A673 (cell line): ENCODE data around the gene PRAMEF8. TPM values are rescaled to one million over a fixed set of nuclear protein-coding genes. Genes with fewer than 3 reads are reported as not detected.
"Not testable (repeated sequence)": the region's sequence is repeated elsewhere in the genome, so short reads cannot be mapped to it uniquely, and the experiment has no call there.

Source experiments
- Bru-seq: library from RNA; stranded (reverse); fragments of 400-500 nt; gene quantifications from one replicate; lab custom pipeline; 2021; lab: Mats Ljungman, UMichigan
- BruChase-seq, 2 experiments: library from RNA; stranded (reverse); fragments of 400-500 nt; gene quantifications; one replicate each; lab custom pipeline; 2021; lab: Mats Ljungman, UMichigan
- BruUV-seq: library from RNA; stranded (reverse); fragments of 400-500 nt; replicated peaks from 2 replicates; lab custom pipeline; 2021; lab: Mats Ljungman, UMichigan
- CTCF ChIA-PET: fragments of 300-600 bp; sonication (Branson Sonifier 250); formaldehyde crosslinking; loops from one replicate; lab custom pipeline; 2022; ENCODE audit warnings: antibody characterized with exemption; lab: Charles Lee
- POLR2A ChIA-PET: fragments of 300-600 bp; sonication (Branson Sonifier 250); formaldehyde crosslinking; loops from one replicate; lab custom pipeline; 2022; ENCODE audit warnings: antibody characterized with exemption; ENCODE audit not compliant: low non-redundant PET; lab: Charles Lee
- DNase-seq: peaks from one replicate; pipeline ENCODE4 v3.0.0-alpha.2; 2015; ENCODE audit warnings: low spot score
- H3K27ac ChIP-seq: fragments of 200-600 bp; sonication (generic); 2 replicates; pipeline ENCODE4 v1.5.1; 2016; ENCODE audit warnings: mixed run types, low read depth, mild to moderate bottlenecking, mixed read lengths, antibody characterized with exemption, low read length; ENCODE audit not compliant: poor library complexity, severe bottlenecking
- H3K27me3 ChIP-seq: fragments of 200-600 bp; sonication (generic); replicated peaks from 2 replicates; pipeline ENCODE4 v1.6.1; 2017; ENCODE audit warnings: mixed run types, low read depth, mild to moderate bottlenecking, mixed read lengths, antibody characterized with exemption, low read length; ENCODE audit not compliant: insufficient read depth, poor library complexity
- H3K36me3 ChIP-seq: fragments of 200-600 bp; sonication (generic); 2 replicates; pipeline ENCODE4 v1.6.1; 2016; ENCODE audit warnings: mixed run types, mild to moderate bottlenecking, mixed read lengths, antibody characterized with exemption, low read length; ENCODE audit not compliant: insufficient read depth, poor library complexity, severe bottlenecking
- H3K4me1 ChIP-seq: fragments of 200-600 bp; sonication (generic); 2 replicates; pipeline ENCODE4 v1.6.1; 2017; ENCODE audit warnings: mixed run types, mild to moderate bottlenecking, mixed read lengths, antibody characterized with exemption, low read length; ENCODE audit not compliant: insufficient read depth, poor library complexity, severe bottlenecking
- H3K4me3 ChIP-seq: fragments of 200-600 bp; sonication (generic); 2 replicates; pipeline ENCODE4 v1.5.1; 2016; ENCODE audit warnings: low read depth, mixed run types, mild to moderate bottlenecking, mixed read lengths, low read length; ENCODE audit not compliant: poor library complexity, severe bottlenecking
- H3K9me3 ChIP-seq: fragments of 200-600 bp; sonication (generic); 2 replicates; pipeline ENCODE4 v1.6.1; 2016; ENCODE audit warnings: mixed run types, low read depth, mild to moderate bottlenecking, mixed read lengths, antibody characterized with exemption, low read length; ENCODE audit not compliant: poor library complexity, severe bottlenecking
- intact Hi-C: fragments of 100-400 bp; cut with micrococcal nuclease; formaldehyde crosslinking; loops from one replicate; pipeline ENCODE4 v1.10.0; 2022; ENCODE audit not compliant: unreplicated experiment
- long read RNA-seq: library from polyadenylated mRNA; stranded (forward); transcript quantifications from one replicate; pipeline ENCODE4 v2.0.0, GENCODE V29; 2022
- total RNA-seq: library from RNA; stranded (reverse); gene quantifications from 2 replicates; pipeline ENCODE4 v1.2.3, GENCODE V29; 2021

PRAMEF8 gene
- not detected in 2 replicates for total RNA-seq
- not detected for Bru-seq, nascent RNA
- not detected for BruChase-seq, experiment 1, labeled RNA remaining after a 2-hour chase
- BruChase-seq, experiment 2, labeled RNA remaining after a 6-hour chase, result not detected
- long read RNA-seq, result 0 reads

DNA sequence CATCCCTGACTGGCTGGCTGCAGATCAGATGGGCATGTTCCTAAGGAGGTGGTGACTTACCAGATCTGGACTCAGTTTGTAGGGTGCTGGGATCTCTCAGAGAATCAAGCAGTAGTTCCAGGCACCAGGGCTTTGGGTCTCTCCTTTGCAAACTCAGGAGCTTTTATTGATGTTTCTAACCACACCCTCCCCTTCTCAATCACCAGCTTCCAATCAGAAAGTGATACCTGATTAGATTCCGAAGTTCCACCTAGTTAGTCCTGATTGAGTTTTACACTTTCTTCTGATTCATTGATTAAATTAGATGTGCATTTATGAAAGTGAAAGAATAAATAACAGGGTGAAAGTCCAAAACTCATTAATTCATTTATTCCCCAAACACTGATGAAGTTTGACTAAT lies at the start of gene PRAMEF8:
Gene PRAMEF8, minus strand, starts transcription at position 101 of the 400 bp plus-strand sequence. CDS start 1,046 bp downstream, outside the sequence.
- H3K4me1 ChIP-seq, CTCF ChIA-PET, intact Hi-C loops, H3K4me3 ChIP-seq, H3K36me3 ChIP-seq, DNase-seq, BruUV-seq, POLR2A ChIA-PET, H3K27ac ChIP-seq, H3K27me3 ChIP-seq, H3K9me3 ChIP-seq: not testable (repeated sequence)

DNA sequence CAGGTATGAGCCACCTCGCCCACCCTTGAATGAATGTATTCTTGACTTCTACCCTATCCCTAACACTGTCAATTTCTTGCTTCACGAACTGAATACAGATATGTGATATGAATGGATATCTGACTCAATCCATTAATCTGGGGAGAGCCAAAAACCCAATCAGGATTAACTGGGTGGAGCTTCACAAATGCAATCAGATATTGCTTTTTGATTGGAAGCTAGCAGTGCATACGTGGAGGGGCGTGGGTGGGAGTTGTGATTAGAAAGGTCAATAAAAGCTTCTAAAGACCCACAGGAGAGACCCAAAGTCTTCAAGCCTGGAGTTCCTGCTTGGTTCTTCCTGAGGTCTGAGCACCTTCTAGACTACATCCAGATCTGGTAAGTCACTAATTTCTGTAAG lies 30.3 kb upstream of the PRAMEF8 start, which contains the start of gene PRAMEF15:
Gene PRAMEF15, plus strand, starts transcription at position 301 of the 400 bp plus-strand sequence. CDS start 2,827 bp downstream, outside the sequence.
- POLR2A ChIA-PET, DNase-seq: not testable (repeated sequence)

DNA sequence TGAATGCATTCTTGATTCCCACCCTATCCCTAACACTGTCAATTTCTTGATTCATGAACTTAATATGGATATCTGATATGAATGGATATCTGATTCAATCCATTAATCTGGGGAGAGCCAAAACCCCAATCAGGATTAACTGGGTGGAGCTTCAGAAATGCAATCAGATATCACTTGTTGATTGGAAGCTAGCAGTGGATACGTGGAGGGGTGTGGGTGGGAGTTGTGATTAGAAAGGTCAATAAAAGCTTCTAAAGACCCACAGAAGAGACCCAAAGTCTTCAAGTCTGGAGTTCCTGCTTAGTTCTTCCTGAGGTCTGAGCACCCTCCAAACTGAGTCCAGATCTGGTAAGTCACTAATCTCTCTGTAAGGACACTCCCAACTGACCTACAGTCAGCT lies 18.3 kb upstream of the PRAMEF8 start, which contains the start of gene PRAMEF33:
Gene PRAMEF33, plus strand, starts transcription at position 301 of the 400 bp plus-strand sequence. CDS start 2,416 bp downstream, outside the sequence.
- CTCF ChIA-PET, H3K27ac ChIP-seq: not testable (repeated sequence)

More for the DNA sequence above, 30.3 kb upstream of the PRAMEF8 start, which contains the start of gene PRAMEF15:
- H3K27me3 ChIP-seq, H3K36me3 ChIP-seq, H3K9me3 ChIP-seq, H3K4me3 ChIP-seq, H3K27ac ChIP-seq, H3K4me1 ChIP-seq, CTCF ChIA-PET, intact Hi-C loops, BruUV-seq: not testable (repeated sequence)

DNA sequence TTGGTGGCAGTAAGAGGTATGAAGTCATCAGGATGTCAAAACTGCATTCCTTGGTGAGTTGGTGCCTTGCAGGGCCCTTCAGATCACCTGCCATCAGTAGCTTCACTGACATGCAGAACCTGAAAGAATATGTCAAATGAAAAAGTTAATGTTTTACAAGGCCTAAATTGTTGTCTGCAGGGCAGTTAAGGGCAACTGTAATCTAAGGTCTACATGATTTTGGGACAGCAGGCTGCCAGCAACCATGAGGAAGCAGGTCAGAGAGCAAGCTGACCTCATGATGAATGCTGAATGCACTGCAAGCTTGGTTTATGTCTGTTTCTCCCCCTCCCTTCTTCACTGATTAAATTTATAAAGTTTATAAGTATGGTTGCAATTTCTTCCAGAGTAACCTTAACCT lies 17.3 kb upstream of the PRAMEF8 start:
- H3K27ac ChIP-seq, H3K36me3 ChIP-seq, CTCF ChIA-PET, H3K4me3 ChIP-seq, intact Hi-C loops, BruUV-seq, H3K4me1 ChIP-seq, POLR2A ChIA-PET, H3K9me3 ChIP-seq, DNase-seq, H3K27me3 ChIP-seq: not testable (repeated sequence)

More for the DNA sequence above, 18.3 kb upstream of the PRAMEF8 start, which contains the start of gene PRAMEF33:
- DNase-seq, H3K4me1 ChIP-seq, intact Hi-C loops, POLR2A ChIA-PET, H3K9me3 ChIP-seq, BruUV-seq, H3K27me3 ChIP-seq, H3K4me3 ChIP-seq, H3K36me3 ChIP-seq: not testable (repeated sequence)

DNA sequence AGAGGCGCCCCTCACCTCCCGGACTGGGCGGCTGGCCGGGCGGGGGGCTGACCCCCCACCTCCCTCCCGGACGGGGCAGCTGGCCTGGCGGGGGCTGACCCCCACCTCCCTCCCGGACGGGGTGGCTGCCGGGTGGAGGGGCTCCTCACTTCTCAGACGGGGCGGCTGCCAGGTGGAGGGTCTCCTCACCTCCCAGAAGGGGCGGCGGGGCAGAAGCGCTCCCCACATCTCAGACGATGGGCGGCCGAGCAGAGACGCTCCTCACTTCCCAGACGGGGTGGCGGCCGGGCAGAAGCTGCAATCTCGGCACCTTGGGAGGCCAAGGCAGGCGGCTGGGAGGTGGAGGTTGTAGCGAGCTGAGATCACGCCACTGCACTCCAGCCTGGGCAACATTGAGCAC lies 13.8 kb upstream of the PRAMEF8 start:
- H3K36me3 ChIP-seq, intact Hi-C loops, H3K4me3 ChIP-seq, BruUV-seq, CTCF ChIA-PET, H3K27ac ChIP-seq, POLR2A ChIA-PET, H3K27me3 ChIP-seq, DNase-seq, H3K9me3 ChIP-seq, H3K4me1 ChIP-seq: not testable (repeated sequence)

DNA sequence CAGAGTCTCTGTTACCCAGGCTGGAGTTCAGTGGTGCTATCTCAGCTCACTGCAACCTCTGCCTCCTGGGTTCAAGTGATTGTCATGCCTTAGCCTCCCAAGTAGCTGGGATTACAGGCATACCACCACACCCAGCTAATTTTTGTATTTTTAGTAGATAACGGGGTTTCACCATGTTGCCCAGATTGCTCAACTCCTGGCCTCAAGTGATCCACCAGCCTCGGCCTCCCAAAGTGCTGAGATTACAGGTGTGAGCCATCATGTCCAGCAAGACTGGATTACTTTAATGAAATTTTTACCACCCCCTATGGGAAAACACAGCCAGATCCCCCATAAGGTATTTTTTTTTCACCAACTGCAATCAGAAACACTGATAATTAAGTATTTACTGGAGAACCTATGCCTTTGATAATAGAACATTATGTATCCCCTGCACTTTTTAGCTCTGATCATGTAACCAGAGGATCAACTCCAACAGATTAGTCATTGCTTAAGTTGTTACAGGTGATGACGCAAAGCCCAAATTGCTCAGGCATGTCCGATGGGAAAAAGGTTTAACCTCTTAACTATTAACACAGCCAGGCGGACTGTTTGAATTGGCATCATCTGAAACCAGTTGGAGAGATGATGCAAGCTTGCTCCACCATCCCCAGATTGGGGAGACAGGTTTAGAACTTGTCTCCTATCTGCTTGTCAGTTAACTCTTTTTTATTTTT lies 12.4 kb upstream of the PRAMEF8 start:
- BruUV-seq, H3K27ac ChIP-seq, H3K4me1 ChIP-seq, H3K27me3 ChIP-seq, H3K9me3 ChIP-seq, H3K36me3 ChIP-seq, DNase-seq, H3K4me3 ChIP-seq, CTCF ChIA-PET, POLR2A ChIA-PET, intact Hi-C loops: not testable (repeated sequence)

DNA sequence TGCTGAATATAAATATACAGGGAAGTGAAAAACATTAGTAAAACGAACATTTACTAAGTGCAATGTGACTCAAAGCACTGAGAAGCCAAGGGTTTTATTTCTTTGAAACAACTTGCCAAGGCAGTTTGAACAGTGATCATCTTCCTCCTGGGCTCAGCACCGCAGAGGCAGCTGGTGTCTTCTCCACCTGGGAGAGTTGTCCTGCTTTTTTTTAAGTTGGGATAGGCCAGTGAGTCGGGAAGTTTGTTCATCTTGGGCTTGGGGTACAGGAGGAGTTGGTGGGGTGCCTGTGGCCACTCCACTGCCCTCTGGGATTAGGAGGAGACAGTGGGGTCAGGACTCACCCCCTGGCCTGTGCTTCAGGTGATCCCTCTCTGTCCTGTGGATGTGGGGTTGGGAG lies 4.1 kb upstream of the PRAMEF8 start:
- BruUV-seq, H3K36me3 ChIP-seq, H3K9me3 ChIP-seq, H3K27me3 ChIP-seq, H3K4me3 ChIP-seq, POLR2A ChIA-PET, CTCF ChIA-PET, intact Hi-C loops, DNase-seq, H3K4me1 ChIP-seq, H3K27ac ChIP-seq: not testable (repeated sequence)
